Left lung (tissue), 10 donors: ENCODE measurements around the gene RPTOR. TPM values are rescaled to one million over a fixed set of nuclear protein-coding genes. Genes with fewer than 3 reads are reported as not detected.

Experiments used
- ATAC-seq: fragments of 200-7000 bp; cut with Tn5 transposase; one replicate; pipeline ENCODE4 v1.9.1; 2020; ENCODE audit warnings: moderate library complexity
- DNase-seq, 4 donors: peaks; one replicate each; pipeline ENCODE4 v3.0.0-alpha.2; 2013 to 2020
- H3K27ac ChIP-seq, 2 donors: fragments of 200-600 bp; sonication (generic) in 1 of 2; one replicate each; pipeline versions ENCODE4 v1.5.0 to v1.8.0; 2020 to 2021
- H3K27me3 ChIP-seq, 2 donors: fragments of 200-600 bp; sonication (generic) in 1 of 2; one replicate each; pipeline versions ENCODE4 v1.5.0 to v1.8.0; 2020 to 2021
- H3K36me3 ChIP-seq, 2 donors: fragments of 200-600 bp; sonication (generic) in 1 of 2; one replicate each; pipeline versions ENCODE4 v1.5.0 to v1.8.0; 2020 to 2021
- H3K4me1 ChIP-seq, 2 donors: fragments of 200-600 bp; one replicate each; pipeline ENCODE4 v1.8.0; 2021
- H3K4me3 ChIP-seq, 2 donors: fragments of 200-600 bp; sonication (generic) in 1 of 2; one replicate each; pipeline versions ENCODE4 v1.5.0 to v1.8.0; 2020 to 2021; ENCODE audit warnings: mild to moderate bottlenecking in 1 of 2
- H3K9me3 ChIP-seq, 2 donors: fragments of 200-600 bp; sonication (generic) in 1 of 2; one replicate each; pipeline versions ENCODE4 v1.5.0 to v1.8.0; 2020 to 2021
- CTCF ChIP-seq, 2 donors: fragments of 200-600 bp; sonication (generic) in 1 of 2; IDR thresholded peaks; one replicate each; pipeline versions ENCODE4 v1.5.0 to v1.8.0; 2021; ENCODE audit warnings: antibody characterized with exemption in 2 of 2
- intact Hi-C, 2 donors: fragments of 100-400 bp; cut with DNase I; formaldehyde crosslinking; loops; one replicate each; pipeline versions ENCODE4 v1.11.2 to v1.14.2; 2022
- polyA plus RNA-seq, 6 donors: library from polyadenylated mRNA; unstranded; fragments of 120-200 nt; gene quantifications; one replicate each; pipeline ENCODE4 v1.2.1, GENCODE V29; 2013; ENCODE audit not compliant: insufficient read length in 6 of 6
- total RNA-seq, 2 donors: library from RNA; stranded (reverse); fragmentation: NEBNext Ultra II Directional; extraction: Animal tissue kit (Norgen Biotek cat#: 25700); gene quantifications; one replicate each; pipeline ENCODE4 v1.2.1, GENCODE V29; 2021
- donor health status: DM: no; HTN: yes; CAD: no.
- donor health status: DM: no; HTN: no; CAD: no.

Gene RPTOR
- total and polyA plus RNA-seq, 8 donors, result 14.2 to 39.2 (median 20.7) TPM

GRCh38 chr17:80612997-80613731 is 68.5 kb downstream of the RPTOR start:
- DNase-seq (peak in 1 of 4 donors; percentile 52), ATAC-seq (peak; percentile 71)
- intact Hi-C loops, result no loop called here
- Histone ChIP-seq H3K4me3 (no peak overlapping the region), H3K27ac (no peak overlapping the region), H3K4me1 (no peaks in the 10 kb centered on the region), H3K36me3 (no peaks in the 10 kb centered on the region), H3K27me3 (no peaks in the 10 kb centered on the region), H3K9me3 (no peaks in the 10 kb centered on the region)
- TF ChIP-seq CTCF (IDR thresholded peaks at IDR 0.05), result no peak

GRCh38 chr17:80613732-80614071 is 69.1 kb downstream of the RPTOR start:
- Histone ChIP-seq H3K27me3 (no peaks in the 10 kb centered on the region), H3K4me1 (no peaks in the 10 kb centered on the region), H3K9me3 (no peaks in the 10 kb centered on the region), H3K27ac (no peak overlapping the region), H3K36me3 (no peaks in the 10 kb centered on the region), H3K4me3 (no peak overlapping the region)
- ATAC-seq (peak; percentile 64), DNase-seq (peak in 1 of 4 donors; percentile 53)
- intact Hi-C loops, result no loop called here
- TF ChIP-seq CTCF (IDR thresholded peaks at IDR 0.05), result no peak

- Histone ChIP-seq H3K27me3 (no peaks in the 10 kb centered on the region), H3K36me3 (no peaks in the 10 kb centered on the region), H3K4me1 (no peaks in the 10 kb centered on the region), H3K4me3 (no peak overlapping the region), H3K27ac (no peak overlapping the region), H3K9me3 (no peaks in the 10 kb centered on the region)
- no peak for DNase-seq
- no peak for TF ChIP-seq CTCF (IDR thresholded peaks at IDR 0.05)
- ATAC-seq, result no peak
- intact Hi-C loops, result no loop called here
Measured at GRCh38 chr17:80614332-80615047, 69.9 kb downstream of the RPTOR start.

- no peaks in the 10 kb centered on the region for H3K27me3 ChIP-seq
- H3K4me1 ChIP-seq, result no peaks in the 10 kb centered on the region
- no peak overlapping the region for H3K4me3 ChIP-seq
- no peak for ATAC-seq
- DNase-seq, result no peak
- intact Hi-C loops, result no loop called here
- no peak overlapping the region for H3K27ac ChIP-seq
- no peaks in the 10 kb centered on the region for H3K36me3 ChIP-seq
- no peaks in the 10 kb centered on the region for H3K9me3 ChIP-seq
- TF ChIP-seq CTCF (IDR thresholded peaks at IDR 0.05), result no peak
Measured at GRCh38 chr17:80615376-80615775, 70.7 kb downstream of the RPTOR start.

- H3K27ac ChIP-seq, result no peak overlapping the region
- no peaks in the 10 kb centered on the region for H3K36me3 ChIP-seq
- intact Hi-C loops, result no loop called here
- ATAC-seq, result peak; percentile 68
- H3K27me3 ChIP-seq, result no peaks in the 10 kb centered on the region
- no peak for TF ChIP-seq CTCF (IDR thresholded peaks at IDR 0.05)
- H3K9me3 ChIP-seq, result no peaks in the 10 kb centered on the region
- no peak overlapping the region for H3K4me3 ChIP-seq
- no peaks in the 10 kb centered on the region for H3K4me1 ChIP-seq
- DNase-seq, result peak in 1 of 4 donors; percentile 25
Measured at GRCh38 chr17:80616705-80617104, 72.1 kb downstream of the RPTOR start.
